ENCODE measurements around the gene IL18BP.

The IL18BP gene

DNA sequence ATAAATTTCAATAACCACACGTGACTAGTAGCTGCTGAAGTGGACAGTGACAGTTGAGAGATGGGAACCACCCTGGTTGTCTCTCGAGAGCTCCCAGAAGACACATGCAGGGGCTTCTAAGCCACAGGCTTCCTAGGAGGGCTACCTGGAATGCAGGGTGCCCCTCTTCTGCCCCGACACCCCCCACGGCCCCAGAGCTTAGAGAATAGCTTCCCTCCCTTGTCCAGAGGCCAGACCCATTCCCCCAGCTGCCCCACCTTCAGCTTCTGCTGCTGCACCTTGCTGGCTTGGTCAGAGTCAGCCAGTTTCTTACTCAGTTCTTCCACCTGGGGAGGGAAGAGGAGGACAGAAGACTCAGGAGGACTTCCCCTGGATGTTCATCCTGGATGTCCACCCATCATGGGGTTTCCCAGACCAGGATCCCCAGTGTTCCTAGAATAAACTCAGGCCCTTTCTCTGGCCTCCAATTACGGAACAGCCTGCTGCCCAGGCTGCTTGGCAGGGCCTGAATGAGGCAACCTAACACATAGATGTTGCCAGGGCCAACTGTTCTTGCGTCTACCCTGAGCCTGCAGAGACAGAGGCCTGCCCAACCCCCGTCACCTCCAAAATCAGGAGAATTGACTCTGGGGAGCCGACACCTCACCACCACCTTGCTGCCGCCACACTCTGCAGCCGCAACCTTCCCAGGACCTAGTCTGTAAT is 12.0 kb downstream of the IL18BP start:
- H3K4me1 ChIP-seq (ENCODE audit: control insufficient read depth, insufficient read depth, low read length): no peaks in the 10 kb centered on the region
- H3K9me3 ChIP-seq (ENCODE audit: control insufficient read depth, insufficient read depth, low read depth, low read length): no peaks in the 10 kb centered on the region
- no peak overlapping the region for H3K4me3 ChIP-seq (ENCODE audit: low read depth, low read length)
- CTCF ChIA-PET: interaction anchor here (0.7 to 1.4 kb wide), 2 partner anchors 34 to 420 kb away, joined by 3 to 9 read pairs; no protein-coding TSS in a partner anchor
- no peak overlapping the region for H3K27ac ChIP-seq (ENCODE audit: extremely low read depth, low read depth, low read length)
- POLR2A ChIA-PET: interaction anchor here (0.6 kb wide), 1 partner anchor 1836 kb away, joined by 3 read pairs; no protein-coding TSS in a partner anchor
- H3K36me3 ChIP-seq (ENCODE audit: control insufficient read depth in 2 of 2, insufficient read depth in 1 of 2, low read length in 2 of 2): peaks cover 0 to 99% of the 10 kb centered on the region in 2 experiments; a peak in 1 of 3 replicates
- TF ChIP-seq ZNF133 (tag by site-specific recombination; IDR thresholded peaks at IDR 0.05) (no peak), ZBTB7A (tag by site-specific recombination; IDR thresholded peaks at IDR 0.05; ENCODE audit: low read depth) (no peak), ZNF600 (tag by site-specific recombination; IDR thresholded peaks at IDR 0.05) (no peak), GLI4 (tag by site-specific recombination; IDR thresholded peaks at IDR 0.05) (no peak), ZNF280C (tag by site-specific recombination; IDR thresholded peaks at IDR 0.05) (no peak), KLF1 (tag by site-specific recombination; IDR thresholded peaks at IDR 0.05) (no peak)

GRCh38 chr11:72012091-72012630 is 13.5 kb downstream of the IL18BP start:
- ChIA-PET POLR2A (no interaction called here), CTCF (interaction anchor here (0.6 to 4.5 kb wide), 2 partner anchors 10 to 13 kb away, joined by 3 to 37 read pairs; no protein-coding TSS in a partner anchor)
- TF ChIP-seq ZNF391 (tag by site-specific recombination; IDR thresholded peaks at IDR 0.05; ENCODE audit: borderline replicate concordance, low read depth): no peak
- no peak for TF ChIP-seq ZFHX2 (tag by site-specific recombination; conservative IDR thresholded peaks at IDR 0.05)
- no peak for TF ChIP-seq HOXA7 (CRISPR knock-in tag; IDR thresholded peaks at IDR 0.05; ENCODE audit: borderline replicate concordance)
- Histone ChIP-seq H3K9me3 (ENCODE audit: control insufficient read depth, insufficient read depth, low read depth, low read length) (no peaks in the 10 kb centered on the region), H3K4me3 (ENCODE audit: low read depth, low read length) (no peak overlapping the region), H3K36me3 (ENCODE audit: control insufficient read depth in 2 of 2, insufficient read depth in 1 of 2, low read length in 2 of 2) (peaks cover 0 to 99% of the 10 kb centered on the region in 2 experiments; a peak in 1 of 3 replicates), H3K27ac (ENCODE audit: extremely low read depth, low read depth, low read length) (no peak overlapping the region), H3K4me1 (ENCODE audit: control insufficient read depth, insufficient read depth, low read length) (no peaks in the 10 kb centered on the region)

- no peaks in the 10 kb centered on the region for H3K4me1 ChIP-seq (ENCODE audit: control insufficient read depth, insufficient read depth, low read length)
- peaks cover 0 to 99% of the 10 kb centered on the region in 2 experiments; a peak in 1 of 3 replicates for H3K36me3 ChIP-seq (ENCODE audit: control insufficient read depth in 2 of 2, insufficient read depth in 1 of 2, low read length in 2 of 2)
- POLR2A ChIA-PET: no interaction called here
- TF ChIP-seq, protein P1, sequence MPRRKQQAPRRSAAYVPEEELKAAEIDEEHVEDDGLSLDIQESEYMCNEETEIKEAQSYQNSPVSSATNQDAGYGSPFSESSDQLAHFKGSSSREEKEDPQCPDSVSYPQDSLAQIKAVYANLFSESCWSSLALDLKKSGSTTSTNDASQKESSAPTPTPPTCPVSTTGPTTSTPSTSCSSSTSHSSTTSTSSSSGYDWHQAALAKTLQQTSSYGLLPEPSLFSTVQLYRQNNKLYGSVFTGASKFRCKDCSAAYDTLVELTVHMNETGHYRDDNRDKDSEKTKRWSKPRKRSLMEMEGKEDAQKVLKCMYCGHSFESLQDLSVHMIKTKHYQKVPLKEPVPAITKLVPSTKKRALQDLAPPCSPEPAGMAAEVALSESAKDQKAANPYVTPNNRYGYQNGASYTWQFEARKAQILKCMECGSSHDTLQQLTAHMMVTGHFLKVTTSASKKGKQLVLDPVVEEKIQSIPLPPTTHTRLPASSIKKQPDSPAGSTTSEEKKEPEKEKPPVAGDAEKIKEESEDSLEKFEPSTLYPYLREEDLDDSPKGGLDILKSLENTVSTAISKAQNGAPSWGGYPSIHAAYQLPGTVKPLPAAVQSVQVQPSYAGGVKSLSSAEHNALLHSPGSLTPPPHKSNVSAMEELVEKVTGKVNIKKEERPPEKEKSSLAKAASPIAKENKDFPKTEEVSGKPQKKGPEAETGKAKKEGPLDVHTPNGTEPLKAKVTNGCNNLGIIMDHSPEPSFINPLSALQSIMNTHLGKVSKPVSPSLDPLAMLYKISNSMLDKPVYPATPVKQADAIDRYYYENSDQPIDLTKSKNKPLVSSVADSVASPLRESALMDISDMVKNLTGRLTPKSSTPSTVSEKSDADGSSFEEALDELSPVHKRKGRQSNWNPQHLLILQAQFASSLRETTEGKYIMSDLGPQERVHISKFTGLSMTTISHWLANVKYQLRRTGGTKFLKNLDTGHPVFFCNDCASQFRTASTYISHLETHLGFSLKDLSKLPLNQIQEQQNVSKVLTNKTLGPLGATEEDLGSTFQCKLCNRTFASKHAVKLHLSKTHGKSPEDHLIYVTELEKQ (tag by site-specific recombination; IDR thresholded peaks at IDR 0.05; ENCODE audit: borderline replicate concordance): no peak
- TF ChIP-seq ZNF530 (tag by site-specific recombination; IDR thresholded peaks at IDR 0.05; ENCODE audit: low read depth) (no peak), GLI4 (tag by site-specific recombination; IDR thresholded peaks at IDR 0.05) (no peak), ZNF24 (tag by site-specific recombination; IDR thresholded peaks at IDR 0.05) (no peak), ZBTB10 (tag by site-specific recombination; IDR thresholded peaks at IDR 0.05) (no peak), ZNF785 (tag by site-specific recombination; IDR thresholded peaks at IDR 0.05) (no peak), ZNF274 (IDR thresholded peaks at IDR 0.05; ENCODE audit: low read length) (no peak), ZNF274 (tag by site-specific recombination; IDR thresholded peaks at IDR 0.05; ENCODE audit: borderline replicate concordance) (no peak), ZNF626 (tag by site-specific recombination; IDR thresholded peaks at IDR 0.05) (no peak), ZNF560 (tag by site-specific recombination; IDR thresholded peaks at IDR 0.05; ENCODE audit: borderline replicate concordance) (no peak), YY2 (tag by site-specific recombination; IDR thresholded peaks at IDR 0.05) (no peak), ZNF19 (tag by site-specific recombination; IDR thresholded peaks at IDR 0.05; ENCODE audit: low read depth) (no peak), ZNF248 (tag by site-specific recombination; IDR thresholded peaks at IDR 0.05) (no peak)
Observed at GRCh38 chr11:72012897-72013721, 14.4 kb downstream of the IL18BP start.

More at GRCh38 chr11:72012897-72013721, 14.4 kb downstream of the IL18BP start:
- no peak overlapping the region for H3K4me3 ChIP-seq (ENCODE audit: low read depth, low read length)
- CTCF ChIA-PET: interaction anchor here (0.6 to 4.5 kb wide), 2 partner anchors 12 to 159 kb away, joined by 3 to 37 read pairs; no protein-coding TSS in a partner anchor
- H3K27ac ChIP-seq (ENCODE audit: extremely low read depth, low read depth, low read length): no peak overlapping the region
- no peaks in the 10 kb centered on the region for H3K9me3 ChIP-seq (ENCODE audit: control insufficient read depth, insufficient read depth, low read depth, low read length)
